GM19238 (cell line): ENCODE data around the gene CACNA2D3.

Experiments
- DNase-seq: peaks from one replicate; pipeline ENCODE4 v3.0.0; 2011; ENCODE audit warnings: low spot score; ENCODE audit not compliant: insufficient read length

CACNA2D3 gene

DNA sequence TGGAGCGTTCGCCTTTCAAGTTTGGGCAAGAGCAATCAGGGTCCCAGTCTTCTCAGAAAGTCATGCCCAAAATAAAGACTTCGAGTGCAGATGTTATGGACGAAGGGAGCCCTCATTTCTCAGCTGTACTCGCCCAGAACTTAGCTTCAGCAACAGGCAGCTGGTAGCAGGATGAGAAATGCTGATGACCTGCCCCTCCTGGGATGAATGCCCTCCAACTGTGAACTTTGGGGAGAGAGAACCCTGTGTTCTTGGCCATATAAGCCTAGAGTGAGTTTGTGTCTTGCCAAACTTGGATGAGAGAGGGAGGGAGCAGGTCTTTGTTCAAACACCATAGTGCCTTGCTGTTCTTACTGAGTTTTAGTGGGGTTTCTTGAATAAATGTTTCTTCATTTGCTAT, 405.2 kb downstream of the CACNA2D3 start:
- DNase-seq: no peak

- DNase-seq: no peak
Measured at GRCh38 chr3:54527953-54528352, 405.6 kb downstream of the CACNA2D3 start.

- no peak for DNase-seq
Measured at GRCh38 chr3:54528668-54529067, 406.3 kb downstream of the CACNA2D3 start.

DNA sequence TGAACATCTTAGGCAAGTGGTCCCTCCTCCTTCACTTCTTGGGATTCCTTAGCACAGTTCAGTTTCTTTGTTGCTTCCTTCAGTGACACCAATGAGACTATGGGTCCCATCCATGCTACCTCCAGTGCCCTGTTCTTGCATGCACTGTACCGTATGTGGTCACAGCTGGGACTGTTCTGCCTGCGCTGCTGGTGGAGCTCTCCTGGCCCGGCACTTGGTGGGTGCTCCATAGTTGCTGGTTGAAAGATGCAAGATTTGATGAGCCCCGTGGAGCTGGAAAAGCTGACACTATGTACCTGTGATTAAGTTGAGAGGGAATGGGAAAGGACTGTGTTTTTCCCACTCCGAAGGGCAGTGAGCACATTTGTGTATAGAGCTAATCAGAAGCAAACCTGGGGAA, 407.7 kb downstream of the CACNA2D3 start:
- DNase-seq: no peak

DNA sequence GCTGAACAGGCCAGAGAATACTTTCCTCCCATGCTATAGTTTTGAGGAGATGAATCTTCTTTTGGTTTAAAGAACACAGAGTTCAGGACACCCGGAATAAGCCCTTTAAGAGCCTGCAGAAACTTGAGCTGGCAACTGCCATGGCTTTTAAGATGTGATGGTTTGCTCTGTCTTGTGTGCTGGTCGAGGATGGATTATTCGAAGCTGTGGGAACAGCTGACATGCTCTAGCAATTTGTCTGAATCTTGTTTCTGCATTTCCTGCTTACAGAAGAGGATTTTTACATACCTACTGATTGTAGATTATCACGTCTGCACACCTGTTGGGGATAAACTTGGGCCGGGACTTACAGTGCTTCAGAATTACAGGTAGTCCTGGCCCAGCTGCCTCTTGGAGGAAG, 408.6 kb downstream of the CACNA2D3 start:
- DNase-seq: no peak

GRCh38 chr3:54531741-54532140, 409.4 kb downstream of the CACNA2D3 start:
- no peak for DNase-seq

- no peak for DNase-seq
Measured at GRCh38 chr3:54533856-54534255, 411.5 kb downstream of the CACNA2D3 start.

DNA sequence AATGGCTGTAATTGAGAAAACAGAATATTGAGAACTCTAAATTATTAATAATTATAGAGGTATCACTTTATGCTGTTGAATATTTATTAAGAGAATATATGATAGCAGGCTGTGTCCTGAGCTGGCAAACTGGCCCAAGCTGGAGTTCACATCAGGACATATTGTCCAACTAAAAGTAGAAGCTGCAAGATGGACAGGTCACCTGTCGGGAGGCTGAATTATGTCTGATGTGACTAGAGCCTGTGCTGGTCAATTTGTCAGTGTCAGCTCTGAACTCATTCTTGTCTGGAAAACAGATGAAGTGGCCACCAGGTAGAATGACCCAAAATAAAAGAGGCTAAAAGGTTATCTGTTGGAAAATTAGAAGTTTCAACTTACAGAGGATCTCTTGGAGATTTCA, 413.3 kb downstream of the CACNA2D3 start:
- DNase-seq: no peak

- no peak for DNase-seq
Measured at GRCh38 chr3:54536450-54536849, 414.1 kb downstream of the CACNA2D3 start.

DNA sequence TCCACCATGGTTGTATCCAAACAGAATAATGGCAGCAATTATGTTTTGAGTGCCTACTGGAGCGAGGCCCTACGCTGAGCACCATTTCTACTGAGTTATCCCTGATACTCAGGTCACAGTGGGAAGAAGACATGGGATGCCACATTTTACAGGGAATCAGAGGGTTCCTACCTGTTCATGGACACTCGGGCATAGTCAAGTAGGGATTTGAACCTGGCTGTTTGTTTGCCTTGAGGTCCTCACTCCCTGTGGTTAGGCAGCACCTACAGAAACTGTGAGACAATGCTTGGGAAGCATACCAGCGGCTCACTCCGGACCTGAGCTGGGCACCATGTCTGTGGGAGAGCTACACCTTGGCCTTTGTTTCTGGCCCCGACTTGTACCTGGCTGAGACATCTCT, 415.2 kb downstream of the CACNA2D3 start:
- DNase-seq: no peak

DNA sequence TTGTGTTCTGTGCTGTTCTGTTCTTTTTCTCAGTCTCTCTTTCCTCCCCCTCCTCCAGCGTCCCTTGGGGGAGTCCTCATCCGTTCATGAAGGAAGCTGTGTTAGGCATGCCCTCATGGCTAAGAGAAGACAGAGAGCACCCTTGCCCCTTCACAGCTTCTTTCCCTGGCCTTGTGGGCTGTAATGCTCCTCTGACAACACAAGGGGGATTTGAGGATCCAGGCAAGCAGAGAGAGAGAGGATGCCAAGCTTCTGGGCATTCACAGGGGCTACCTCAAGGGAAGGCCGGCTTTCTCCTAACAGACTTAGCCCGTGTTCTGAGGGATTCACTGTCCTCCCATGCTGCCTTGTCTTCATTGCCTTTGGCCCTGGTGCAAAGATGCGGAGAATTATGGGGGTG, 416.0 kb downstream of the CACNA2D3 start:
- DNase-seq: no peak

- DNase-seq: no peak
Measured at GRCh38 chr3:54541369-54541768, 419.0 kb downstream of the CACNA2D3 start.

GRCh38 chr3:54543446-54543845, 421.1 kb downstream of the CACNA2D3 start:
- no peak for DNase-seq

GRCh38 chr3:54547051-54547450, 424.7 kb downstream of the CACNA2D3 start:
- DNase-seq: no peak

GRCh38 chr3:54547846-54548245, 425.5 kb downstream of the CACNA2D3 start:
- no peak for DNase-seq

DNA sequence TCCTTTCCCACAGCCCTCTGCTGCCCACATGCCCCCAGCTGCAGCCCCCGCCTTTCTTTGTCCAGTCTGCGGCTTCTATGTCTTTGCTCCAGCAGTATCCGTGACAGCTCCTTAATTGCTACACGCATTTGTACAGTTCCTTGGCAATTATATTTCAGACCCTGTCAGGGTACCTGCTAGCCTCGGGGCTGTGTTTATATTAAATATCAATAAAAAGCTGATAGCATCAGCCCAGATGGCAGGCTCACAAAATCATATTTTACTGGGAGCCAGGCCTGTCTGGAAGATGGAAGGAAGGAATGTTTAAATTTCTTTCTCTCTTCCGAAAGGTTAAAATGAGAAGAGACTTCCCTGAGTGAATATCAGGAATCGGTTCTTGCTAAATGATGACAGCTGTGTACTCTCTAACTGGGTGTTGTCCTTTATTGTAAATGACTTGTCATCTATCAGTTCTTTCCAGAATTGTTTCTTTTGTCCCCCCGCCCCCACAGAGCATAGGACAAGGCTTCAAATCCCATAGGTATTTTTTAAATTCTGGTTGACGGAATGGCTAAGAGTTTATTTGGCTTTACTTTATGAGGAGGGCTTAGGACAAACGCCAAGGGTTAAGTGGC, 427.4 kb downstream of the CACNA2D3 start:
- no peak for DNase-seq

GRCh38 chr3:54550221-54550977, 428.0 kb downstream of the CACNA2D3 start:
- no peak for DNase-seq

DNA sequence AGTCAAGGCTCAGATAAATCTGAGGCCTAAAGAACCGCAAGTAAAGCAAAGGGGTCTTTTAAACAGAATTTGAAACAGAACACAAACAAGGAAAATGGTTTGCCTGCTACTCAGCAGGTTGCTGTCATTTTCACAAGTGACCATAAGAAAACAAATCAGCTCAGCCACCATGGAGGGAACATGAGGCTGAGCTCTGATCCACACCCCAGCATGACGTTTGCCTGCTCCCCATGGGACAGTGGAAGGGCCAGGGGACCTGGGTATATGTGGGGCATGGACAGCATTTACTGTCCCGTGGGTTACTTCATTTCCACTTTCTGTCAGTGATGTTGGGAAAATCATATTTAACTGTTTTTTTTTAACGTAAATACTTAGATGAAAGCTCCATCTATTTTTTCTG, 434.3 kb downstream of the CACNA2D3 start:
- DNase-seq: no peak

DNA sequence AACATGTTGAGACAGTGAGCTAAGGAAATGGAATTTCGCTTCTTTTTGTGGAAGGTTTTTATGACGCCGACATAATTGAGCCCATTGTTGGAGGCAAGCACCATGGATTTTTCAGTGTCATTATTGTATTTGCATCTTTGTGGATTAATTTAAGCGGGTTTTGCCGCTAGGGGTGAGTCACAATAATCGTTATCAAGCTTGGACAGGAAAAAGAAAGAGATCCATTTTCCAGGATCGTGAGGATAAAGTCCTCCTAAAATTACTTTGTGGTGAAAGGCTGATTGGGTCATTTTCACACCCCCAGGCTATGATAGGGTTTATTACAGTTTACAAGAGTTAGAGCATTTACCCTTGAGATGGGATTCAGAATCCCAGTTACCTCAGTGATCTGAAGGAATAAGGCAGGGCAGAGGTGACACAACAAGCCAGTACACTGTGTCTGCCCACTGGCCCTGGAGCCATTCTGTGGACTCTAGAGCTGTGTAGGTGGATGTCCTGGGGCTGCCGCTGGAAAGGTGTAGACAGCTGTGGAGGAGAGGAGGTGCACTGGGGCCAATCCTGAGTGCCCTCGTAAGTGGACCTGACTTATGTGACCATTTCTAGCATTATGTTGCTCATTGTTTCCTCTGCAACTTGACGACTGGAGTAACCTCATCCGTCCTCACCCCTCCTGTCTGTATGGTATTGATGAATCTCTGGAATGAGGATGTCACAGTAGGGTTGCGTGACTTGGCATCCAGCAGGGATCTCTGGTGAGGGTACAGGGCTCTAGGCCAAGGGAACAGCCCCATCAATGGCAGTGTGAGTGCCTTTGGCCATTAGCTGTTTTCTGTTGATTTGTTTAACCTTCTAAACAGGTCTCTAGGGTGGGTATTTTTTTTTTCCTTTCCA, 435.4 kb downstream of the CACNA2D3 start:
- no peak for DNase-seq

- DNase-seq: no peak
Measured at GRCh38 chr3:54563501-54564200, 441.3 kb downstream of the CACNA2D3 start.

- DNase-seq: no peak
Measured at GRCh38 chr3:54564374-54564925, 442.1 kb downstream of the CACNA2D3 start.
